CD14-positive monocyte (primary cell): ENCODE measurements around the gene ITPK1. TPM values are rescaled to one million over a fixed set of nuclear protein-coding genes. Genes with fewer than 3 reads are reported as not detected.

Experiments used
- DNase-seq, 3 donors: peaks; one replicate each; pipeline ENCODE4 v3.0.0-alpha.2; 2011 to 2022
- H2AFZ ChIP-seq: 2 replicates; pipeline ENCODE4 v1.6.0; 2012; ENCODE audit warnings: mild to moderate bottlenecking, low read depth, low read length, inconsistent platforms; ENCODE audit not compliant: insufficient read depth, poor library complexity, severe bottlenecking
- H3K27ac ChIP-seq, 2 donors: 1 replicate in 1 of 2; 2 replicates in 1 of 2; pipeline ENCODE4 v1.5.1; 2012 to 2013; ENCODE audit warnings: low read length in 2 of 2, control low read depth in 1 of 2, inconsistent platforms in 1 of 2, low read depth in 1 of 2, mild to moderate bottlenecking in 1 of 2
- H3K27me3 ChIP-seq, 2 donors: one replicate each; pipeline versions ENCODE4 v1.6.0 to v1.6.1; 2011 to 2013; ENCODE audit warnings: low read length in 2 of 2; ENCODE audit not compliant: control insufficient read depth in 2 of 2, insufficient read depth in 2 of 2
- H3K36me3 ChIP-seq, 2 donors: replicated peaks in 1 of 2; 1 replicate in 1 of 2; 2 replicates in 1 of 2; pipeline versions ENCODE4 v1.5.1 to v1.6.1; 2012 to 2013; ENCODE audit warnings: low read length in 2 of 2, control low read depth in 1 of 2, inconsistent platforms in 1 of 2, mild to moderate bottlenecking in 1 of 2; ENCODE audit not compliant: insufficient read depth in 2 of 2, control insufficient read depth in 1 of 2
- H3K4me1 ChIP-seq, 2 donors: 1 replicate in 1 of 2; 2 replicates in 1 of 2; pipeline versions ENCODE4 v1.5.1 to v1.6.1; 2012 to 2013; ENCODE audit warnings: low read length in 2 of 2, control low read depth in 1 of 2, inconsistent platforms in 1 of 2, mild to moderate bottlenecking in 1 of 2, moderate library complexity in 1 of 2; ENCODE audit not compliant: insufficient read depth in 2 of 2, control insufficient read depth in 1 of 2
- H3K4me2 ChIP-seq: replicated peaks from 2 replicates; pipeline ENCODE3; 2012; ENCODE audit warnings: low read length, moderate library complexity, mild to moderate bottlenecking; ENCODE audit not compliant: poor library complexity, severe bottlenecking; ENCODE audit errors: extremely low read depth
- H3K4me3 ChIP-seq, 3 experiments: fragments of 200-600 bp in 1 of 3; sonication (generic) in 1 of 3; replicated peaks in 1 of 3; 1 replicate in 2 of 3; 2 replicates in 1 of 3; pipeline ENCODE4 v1.5.1; 2011 to 2013; ENCODE audit warnings: low read length in 3 of 3, mild to moderate bottlenecking in 3 of 3, control low read depth in 2 of 3, low read depth in 2 of 3, inconsistent platforms in 1 of 3, moderate library complexity in 1 of 3
- H3K79me2 ChIP-seq: 2 replicates; pipeline ENCODE4 v1.6.0; 2012; ENCODE audit warnings: mild to moderate bottlenecking, control low read depth, inconsistent platforms, low read length, moderate library complexity; ENCODE audit not compliant: insufficient read depth
- H3K9ac ChIP-seq: 2 replicates; pipeline ENCODE4 v1.6.0; 2017; ENCODE audit warnings: low read length, mild to moderate bottlenecking; ENCODE audit not compliant: insufficient read depth, poor library complexity, severe bottlenecking
- H3K9me3 ChIP-seq, 2 donors: replicated peaks in 1 of 2; 1 replicate in 1 of 2; 2 replicates in 1 of 2; pipeline versions ENCODE4 v1.5.1 to v1.6.1; 2012 to 2013; ENCODE audit warnings: low read length in 2 of 2, control low read depth in 1 of 2; ENCODE audit not compliant: control insufficient read depth in 1 of 2, insufficient read depth in 1 of 2
- H4K20me1 ChIP-seq: 2 replicates; pipeline ENCODE4 v1.6.0; 2012; ENCODE audit warnings: mild to moderate bottlenecking, low read length, control low read depth, moderate library complexity; ENCODE audit not compliant: insufficient read depth
- H3K27ac Mint-ChIP-seq, 7 donors: one replicate each; pipeline ENCODE4 v1.8.0; 2020; ENCODE audit warnings: mild to moderate bottlenecking in 7 of 7, mixed read lengths in 7 of 7, moderate library complexity in 6 of 7, inconsistent platforms in 2 of 7
- H3K27me3 Mint-ChIP-seq, 3 donors: one replicate each; pipeline ENCODE4 v1.8.0; 2021 to 2022; ENCODE audit warnings: low read depth in 3 of 3, mild to moderate bottlenecking in 3 of 3, mixed read lengths in 3 of 3, moderate library complexity in 3 of 3, inconsistent platforms in 1 of 3
- H3K36me3 Mint-ChIP-seq, 2 donors: one replicate each; pipeline ENCODE4 v1.8.0; 2020; ENCODE audit warnings: mixed read lengths in 2 of 2, inconsistent platforms in 1 of 2, mild to moderate bottlenecking in 1 of 2
- H3K4me1 Mint-ChIP-seq: one replicate; pipeline ENCODE4 v1.8.0; 2020; ENCODE audit warnings: mild to moderate bottlenecking, mixed read lengths
- H3K4me3 Mint-ChIP-seq, 2 donors: one replicate each; pipeline ENCODE4 v1.8.0; 2020; ENCODE audit warnings: mild to moderate bottlenecking in 2 of 2, mixed read lengths in 2 of 2, moderate library complexity in 1 of 2
- H3K9me3 Mint-ChIP-seq, 7 donors: one replicate each; pipeline ENCODE4 v1.8.0; 2020 to 2022; ENCODE audit warnings: mixed read lengths in 7 of 7, mild to moderate bottlenecking in 6 of 7, moderate library complexity in 6 of 7, inconsistent platforms in 2 of 7
- CTCF ChIP-seq: fragments of 200-600 bp; IDR thresholded peaks from one replicate; pipeline ENCODE4 v1.8.0; 2022; ENCODE audit warnings: antibody characterized with exemption, mild to moderate bottlenecking
- whole genome bisulfite sequencing: methylation state at CpG from one replicate; pipeline ENCODE4 v1.1.5; 2013; ENCODE audit warnings: missing lambda C conversion rate; ENCODE audit not compliant: insufficient coverage; 5-methylcytosine and 5-hydroxymethylcytosine counted together
- intact Hi-C, 2 donors: fragments of 100-400 bp; cut with micrococcal nuclease; formaldehyde crosslinking; loops; one replicate each; pipeline versions ENCODE4 v1.15.0 to v1.15.1; 2023
- polyA plus RNA-seq, 3 donors: library from polyadenylated mRNA; depleted of rRNA in 1 of 3; unstranded in 2 of 3; stranded (reverse) in 1 of 3; fragments of 300-500 nt in 2 of 3; fragments of >200 nt in 1 of 3; fragmentation: Illumina TruSeq in 2 of 3; gene quantifications; 1 replicate in 2 of 3; 2 replicates in 1 of 3; pipeline ENCODE4 v1.2.3, GENCODE V29; 2012 to 2021

Gene ITPK1
- polyA plus RNA-seq, 3 donors = 57.1 to 144 (median 63.0) TPM

GRCh38 chr14:92978229-92979021 is 137.3 kb downstream of the ITPK1 start:
- intact Hi-C loops = no loop called here
- Mint-ChIP-seq H3K36me3 (peaks cover 77 to 97% of the 10 kb centered on the region in 2 donors), H3K27ac (peak overlapping the region in 4 of 7 donors; percentile 19 to 64 (median 56)), H3K9me3 (peaks cover 43 to 67% (median 60%) of the 10 kb centered on the region in 7 donors), H3K4me3 (no peak overlapping the region), H3K27me3 (peaks cover 0 to 3% (median 2%) of the 10 kb centered on the region in 3 donors), H3K4me1 (peaks cover 12% of the 10 kb centered on the region)
- 74% methylated on average over 3 of the region's 4 CpGs for WGBS
- peaks cover 48 to 100% of the 10 kb centered on the region in 2 donors for H3K36me3 ChIP-seq
- H2AFZ ChIP-seq = no peak overlapping the region
- H3K27ac ChIP-seq = peak overlapping the region; percentile 40 to 69
- H3K9me3 ChIP-seq = peaks cover 61 to 72% of the 10 kb centered on the region in 2 donors
- no peak overlapping the region for H3K4me3 ChIP-seq
- no peak overlapping the region for H3K9ac ChIP-seq
- H4K20me1 ChIP-seq = peaks cover 61% of the 10 kb centered on the region
- TF ChIP-seq CTCF = no peak
- H3K4me1 ChIP-seq = peaks cover 4 to 7% of the 10 kb centered on the region in 2 donors
- no peaks in the 10 kb centered on the region for H3K27me3 ChIP-seq
- no peak overlapping the region for H3K4me2 ChIP-seq
- DNase-seq = peak in 1 of 3 donors; percentile 9
- H3K79me2 ChIP-seq = peaks cover 76% of the 10 kb centered on the region

- Mint-ChIP-seq H3K4me3 (no peak overlapping the region), H3K9me3 (peaks cover 43 to 60% (median 51%) of the 10 kb centered on the region in 7 donors), H3K27ac (no peak overlapping the region), H3K4me1 (peaks cover 14% of the 10 kb centered on the region), H3K27me3 (peaks cover 0 to 3% (median 2%) of the 10 kb centered on the region in 3 donors), H3K36me3 (peaks cover 69 to 97% of the 10 kb centered on the region in 2 donors)
- H3K4me1 ChIP-seq = peaks cover 4 to 7% of the 10 kb centered on the region in 2 donors
- peaks cover 56 to 59% of the 10 kb centered on the region in 2 donors for H3K9me3 ChIP-seq
- peaks cover 34 to 96% of the 10 kb centered on the region in 2 donors for H3K36me3 ChIP-seq
- H4K20me1 ChIP-seq = peaks cover 63% of the 10 kb centered on the region
- no peaks in the 10 kb centered on the region for H3K27me3 ChIP-seq
- intact Hi-C loops = no loop called here
- H3K4me2 ChIP-seq = no peak overlapping the region
- WGBS = 90% methylated on average over 2 of the region's 2 CpGs
- H3K9ac ChIP-seq = no peak overlapping the region
- DNase-seq = no peak
- H3K4me3 ChIP-seq = no peak overlapping the region
- TF ChIP-seq CTCF = no peak
- H2AFZ ChIP-seq = no peak overlapping the region
- H3K79me2 ChIP-seq = peaks cover 75% of the 10 kb centered on the region
- H3K27ac ChIP-seq = peak overlapping the region in 1 of 2 donors; percentile 32
Observed at GRCh38 chr14:92976268-92976667, 139.5 kb downstream of the ITPK1 start.
